ENCODE measurements around the gene ZNF169.

Gene ZNF169

DNA sequence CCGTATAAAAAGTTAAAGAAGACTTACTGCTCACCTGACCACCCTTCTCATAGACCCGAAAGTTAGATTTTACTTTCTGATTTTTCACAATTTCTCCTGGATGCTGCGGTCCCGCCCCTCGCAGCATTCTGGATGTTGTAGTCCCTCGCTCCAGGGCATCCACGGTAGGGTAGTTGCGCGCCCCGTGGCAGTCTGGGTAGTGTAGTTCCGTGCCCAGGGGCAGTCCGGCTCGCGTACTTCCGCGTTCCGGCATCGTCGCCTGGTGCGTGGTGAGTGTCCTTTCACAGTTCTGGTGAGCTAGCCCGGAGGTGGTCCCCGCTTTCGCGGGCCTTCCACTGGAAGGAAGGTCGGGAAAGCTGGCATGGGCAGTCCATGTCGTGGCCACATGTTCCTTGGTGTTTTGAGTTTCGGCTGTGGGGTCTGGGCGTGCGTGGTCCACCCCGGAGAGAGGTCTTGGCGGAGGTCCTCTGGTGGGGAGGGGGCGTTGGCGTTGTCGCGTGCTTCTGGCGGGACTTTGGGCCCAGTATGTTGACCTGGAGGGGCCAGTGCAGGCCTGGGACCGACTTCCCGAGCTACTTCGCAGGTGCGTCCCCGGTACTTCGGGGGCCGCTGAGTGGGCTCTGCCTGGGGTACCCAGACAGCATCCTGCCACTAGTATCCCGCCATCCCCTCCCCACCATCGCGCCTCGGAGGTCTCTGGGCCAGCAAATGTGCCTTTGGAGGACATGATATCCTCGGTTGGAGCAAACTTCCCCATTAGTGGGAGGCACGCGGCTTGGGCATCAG, at the start of gene ZNF169:
Gene ZNF169, plus strand, starts transcription at position 222 of the 786 bp plus-strand sequence. CDS start 19,515 bp downstream, outside the sequence.
- H3K27ac ChIP-seq, result peak within 1 kb of the TSS; percentile 54
- H3K9me3 ChIP-seq, result no peaks in the 10 kb centered on the region
- peak within 1 kb of the TSS; percentile 82 to 87 for H3K4me3 ChIP-seq (ENCODE audit: low read depth in 1 of 2, low read length in 1 of 2)
- peaks cover 3 to 13% of the 10 kb centered on the region in 2 experiments for H3K4me1 ChIP-seq (ENCODE audit: control insufficient read depth in 1 of 2, insufficient read depth in 1 of 2, low read depth in 1 of 2, low read length in 1 of 2)
- no peak for TF ChIP-seq CTCF (IDR thresholded peaks at IDR 0.05)
- H3K27me3 ChIP-seq, result peaks cover 25% of the 10 kb centered on the region
- peaks cover 5% of the 10 kb centered on the region for H3K36me3 ChIP-seq

DNA sequence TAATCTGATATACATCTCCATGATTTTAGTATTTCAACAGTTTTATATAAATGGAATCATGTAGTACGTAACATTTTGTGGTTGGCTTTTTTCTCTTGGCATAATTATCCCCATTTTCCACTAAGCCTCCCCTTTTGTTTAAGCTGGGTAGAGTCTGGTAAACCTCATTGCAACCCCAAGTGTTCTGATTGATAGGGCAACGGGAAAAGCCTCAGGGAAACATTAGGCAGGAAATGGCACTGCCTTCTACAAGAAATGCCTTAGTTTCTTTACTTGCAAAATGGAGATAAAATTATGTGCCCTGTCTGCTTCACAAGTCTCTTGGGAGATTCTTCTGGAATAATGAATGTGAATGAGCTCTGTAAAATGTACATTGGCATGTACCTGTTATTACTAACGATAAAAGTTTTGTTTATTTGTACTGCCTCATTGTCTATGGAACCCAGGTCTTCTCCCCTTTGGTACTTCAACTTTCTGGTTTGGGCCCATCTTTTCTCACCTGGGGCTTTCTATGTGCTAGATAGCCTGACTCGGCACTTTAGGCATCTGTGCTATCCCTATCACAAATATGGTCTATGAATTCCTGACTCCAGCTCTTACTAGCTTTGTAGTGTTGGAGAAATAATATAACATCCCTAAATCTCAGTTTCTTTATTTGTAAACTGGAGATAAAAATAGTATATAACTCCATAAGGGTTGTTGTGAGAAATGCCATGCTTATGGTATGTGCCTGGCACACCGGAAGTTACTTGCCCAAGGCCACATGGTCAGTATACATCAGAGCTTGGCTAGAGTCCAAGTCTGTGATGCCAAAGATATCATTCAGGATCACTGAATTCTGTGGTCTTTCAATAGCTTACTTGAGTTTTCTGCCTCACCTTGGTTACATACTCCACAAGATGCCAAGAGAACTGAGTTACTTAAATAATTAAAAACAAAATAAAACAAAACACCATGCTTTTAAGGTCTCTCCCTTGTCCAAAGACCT, 48.2 kb upstream of the ZNF169 start:
- Histone ChIP-seq H3K36me3 (no peaks in the 10 kb centered on the region), H3K4me3 (ENCODE audit: low read depth in 1 of 2, low read length in 1 of 2) (no peak overlapping the region), H3K9me3 (no peaks in the 10 kb centered on the region), H3K27me3 (no peaks in the 10 kb centered on the region), H3K27ac (no peak overlapping the region), H3K4me1 (ENCODE audit: control insufficient read depth in 1 of 2, insufficient read depth in 1 of 2, low read depth in 1 of 2, low read length in 1 of 2) (peaks cover 0 to 4% of the 10 kb centered on the region in 2 experiments)
- no peak for TF ChIP-seq CTCF (IDR thresholded peaks at IDR 0.05)

DNA sequence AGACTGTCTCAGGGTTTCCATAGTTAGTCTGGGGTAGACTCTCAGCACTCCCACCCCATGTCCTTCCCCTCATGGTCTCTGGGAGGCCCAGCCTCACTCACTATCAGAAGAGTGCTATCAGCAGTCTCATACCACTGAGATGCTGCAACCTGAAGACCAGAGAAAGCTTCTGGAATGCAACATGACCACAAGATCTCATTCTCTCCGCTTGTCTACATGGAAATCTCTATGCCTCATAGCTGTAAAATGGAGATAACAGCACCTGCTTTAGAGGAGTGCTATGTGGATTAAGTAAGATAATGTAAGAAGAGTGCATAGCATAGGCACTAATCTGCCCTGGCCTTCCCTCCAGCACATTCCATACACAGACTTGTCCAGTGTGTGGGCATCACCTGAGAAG, 47.0 kb upstream of the ZNF169 start:
- Histone ChIP-seq H3K4me3 (ENCODE audit: low read depth in 1 of 2, low read length in 1 of 2) (no peak overlapping the region), H3K27ac (no peak overlapping the region), H3K27me3 (peaks cover 3% of the 10 kb centered on the region), H3K4me1 (ENCODE audit: control insufficient read depth in 1 of 2, insufficient read depth in 1 of 2, low read depth in 1 of 2, low read length in 1 of 2) (peaks cover 0 to 4% of the 10 kb centered on the region in 2 experiments), H3K9me3 (no peaks in the 10 kb centered on the region), H3K36me3 (no peaks in the 10 kb centered on the region)
- no peak for TF ChIP-seq CTCF (IDR thresholded peaks at IDR 0.05)

- Histone ChIP-seq H3K9me3 (no peaks in the 10 kb centered on the region), H3K4me3 (ENCODE audit: low read depth in 1 of 2, low read length in 1 of 2) (no peak overlapping the region), H3K4me1 (ENCODE audit: control insufficient read depth in 1 of 2, insufficient read depth in 1 of 2, low read depth in 1 of 2, low read length in 1 of 2) (peaks cover 0 to 4% of the 10 kb centered on the region in 2 experiments), H3K27ac (no peak overlapping the region), H3K36me3 (no peaks in the 10 kb centered on the region), H3K27me3 (peaks cover 3% of the 10 kb centered on the region)
- no peak for TF ChIP-seq CTCF (IDR thresholded peaks at IDR 0.05)
Observed at GRCh38 chr9:94212531-94212930, 46.6 kb upstream of the ZNF169 start.

GRCh38 chr9:94213511-94214124, 45.5 kb upstream of the ZNF169 start:
- H3K27ac ChIP-seq, result no peak overlapping the region
- H3K9me3 ChIP-seq, result no peaks in the 10 kb centered on the region
- no peak overlapping the region for H3K4me3 ChIP-seq (ENCODE audit: low read depth in 1 of 2, low read length in 1 of 2)
- H3K27me3 ChIP-seq, result peaks cover 3% of the 10 kb centered on the region
- H3K36me3 ChIP-seq, result no peaks in the 10 kb centered on the region
- peak; percentile 86 for TF ChIP-seq CTCF (IDR thresholded peaks at IDR 0.05)
- peaks cover 0 to 4% of the 10 kb centered on the region in 2 experiments for H3K4me1 ChIP-seq (ENCODE audit: control insufficient read depth in 1 of 2, insufficient read depth in 1 of 2, low read depth in 1 of 2, low read length in 1 of 2)

All from neutrophil (primary cell).